ENCODE measurements around the gene ANKS6.

The ANKS6 gene

GRCh38 chr9:98811051-98811650 lies 14.8 kb upstream of the ANKS6 start:
- no peak for DNase-seq

- DNase-seq: no peak
Observed at GRCh38 chr9:98810102-98810842, 13.9 kb upstream of the ANKS6 start.

GRCh38 chr9:98809311-98810101 lies 13.2 kb upstream of the ANKS6 start:
- DNase-seq: peak; percentile 29

- DNase-seq: no peak
Observed at GRCh38 chr9:98808875-98809274, 12.5 kb upstream of the ANKS6 start.

GRCh38 chr9:98808411-98808815 lies 12.1 kb upstream of the ANKS6 start:
- DNase-seq: peak; percentile 12

- no peak for DNase-seq
Observed at GRCh38 chr9:98807814-98808195, 11.4 kb upstream of the ANKS6 start.

- no peak for DNase-seq
Observed at GRCh38 chr9:98807070-98807813, 10.9 kb upstream of the ANKS6 start, which contains the start of gene GALNT12. Gene GALNT12, plus strand, starts transcription at chr9:98807670. Its CDS starts 29 bp downstream, at chr9:98807699.

GRCh38 chr9:98806394-98807035 lies 10.2 kb upstream of the ANKS6 start:
- DNase-seq: no peak

GRCh38 chr9:98805506-98806272 lies 9.3 kb upstream of the ANKS6 start:
- DNase-seq: no peak

GRCh38 chr9:98804083-98804482 lies 7.7 kb upstream of the ANKS6 start:
- no peak for DNase-seq

GRCh38 chr9:98801969-98802371 lies 5.6 kb upstream of the ANKS6 start:
- DNase-seq: no peak

GRCh38 chr9:98801561-98801960 lies 5.2 kb upstream of the ANKS6 start:
- no peak for DNase-seq

GRCh38 chr9:98798254-98798653 lies 1.9 kb upstream of the ANKS6 start:
- no peak for DNase-seq

- DNase-seq: no peak
Observed at GRCh38 chr9:98797491-98797890, 1.1 kb upstream of the ANKS6 start.

GRCh38 chr9:98795970-98796363 lies 388 bp downstream of the ANKS6 start:
- no peak for DNase-seq

- DNase-seq: no peak
Observed at GRCh38 chr9:98795295-98795955, 930 bp downstream of the ANKS6 start.

- no peak for DNase-seq
Observed at GRCh38 chr9:98794802-98795201, 1.6 kb downstream of the ANKS6 start.

GRCh38 chr9:98793031-98793430 lies 3.3 kb downstream of the ANKS6 start:
- peak; percentile 42 for DNase-seq

- no peak for DNase-seq
Observed at GRCh38 chr9:98791608-98792490, 4.5 kb downstream of the ANKS6 start.
